ENCODE data around the gene SNX13. TPM values are rescaled to one million over a fixed set of nuclear protein-coding genes. Genes with fewer than 3 reads are reported as not detected.

Gene SNX13
- polyA plus RNA-seq, 2 of the 4 experiments (the other 2 are of a cell fraction), result 13.1 to 31.6 TPM

DNA sequence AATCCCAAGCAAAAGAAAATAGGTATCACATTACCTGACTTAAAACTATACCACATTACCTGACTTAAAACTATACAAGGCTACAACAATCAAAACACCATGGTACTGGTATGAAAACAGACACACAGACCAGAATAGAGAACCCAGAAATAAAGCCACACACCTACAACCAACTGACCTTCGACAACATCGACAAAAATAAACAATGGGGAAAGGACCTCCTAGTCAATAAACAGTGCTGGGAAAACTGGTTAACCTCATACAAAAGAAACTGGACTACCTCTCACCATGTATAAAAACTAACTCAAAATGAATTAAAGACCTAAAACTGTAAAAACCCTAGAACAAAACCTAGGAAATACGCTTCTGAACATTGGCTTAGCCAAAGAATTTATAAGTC, 22.5 kb downstream of the SNX13 start:
- peaks cover 5% of the 10 kb centered on the region; the same call in 1 of the 3 replicates for H3K9me3 ChIP-seq
- WGBS (ENCODE audit: missing lambda C conversion rate), result 89% methylated on average over 3 of the region's 3 CpGs
- no peak overlapping the region for H3K4me2 ChIP-seq
- no peak for DNase-seq (ENCODE audit: low read depth in 1 of 2, low spot score in 1 of 2)
- ChIA-PET CTCF (no interaction called here), POLR2A (no interaction called here)
- no peak for ATAC-seq
- TF ChIP-seq, protein P1, sequence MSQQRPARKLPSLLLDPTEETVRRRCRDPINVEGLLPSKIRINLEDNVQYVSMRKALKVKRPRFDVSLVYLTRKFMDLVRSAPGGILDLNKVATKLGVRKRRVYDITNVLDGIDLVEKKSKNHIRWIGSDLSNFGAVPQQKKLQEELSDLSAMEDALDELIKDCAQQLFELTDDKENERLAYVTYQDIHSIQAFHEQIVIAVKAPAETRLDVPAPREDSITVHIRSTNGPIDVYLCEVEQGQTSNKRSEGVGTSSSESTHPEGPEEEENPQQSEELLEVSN (IDR thresholded peaks at IDR 0.05; ENCODE audit: borderline replicate concordance, low read depth), result no peak
- TF ChIP-seq CBX2 (IDR thresholded peaks at IDR 0.05; ENCODE audit: borderline replicate concordance, low read depth) (no peak), NFE2L2 (conservative IDR thresholded peaks at IDR 0.05; ENCODE audit: low read length) (no peak), BHLHE40 (IDR thresholded peaks at IDR 0.05; ENCODE audit: low read depth, low read length) (no peak), PHF8 (IDR thresholded peaks at IDR 0.05; ENCODE audit: borderline replicate concordance, low read depth) (no peak), HEYL (CRISPR knock-in tag; IDR thresholded peaks at IDR 0.05) (no peak), HOXB5 (CRISPR knock-in tag; IDR thresholded peaks at IDR 0.05) (no peak), HOXA7 (CRISPR knock-in tag; IDR thresholded peaks at IDR 0.05) (no peak), FOSL2 (IDR thresholded peaks at IDR 0.05) (no peak), FOSL2 (CRISPR knock-in tag; IDR thresholded peaks at IDR 0.05) (no peak), KDM5A (IDR thresholded peaks at IDR 0.05) (no peak)
- H3K27ac ChIP-seq, result no peak overlapping the region
- no peak overlapping the region for H3K4me3 ChIP-seq
- H3K4me1 ChIP-seq, result no peaks in the 10 kb centered on the region
- no peak for FAIRE-seq

DNA sequence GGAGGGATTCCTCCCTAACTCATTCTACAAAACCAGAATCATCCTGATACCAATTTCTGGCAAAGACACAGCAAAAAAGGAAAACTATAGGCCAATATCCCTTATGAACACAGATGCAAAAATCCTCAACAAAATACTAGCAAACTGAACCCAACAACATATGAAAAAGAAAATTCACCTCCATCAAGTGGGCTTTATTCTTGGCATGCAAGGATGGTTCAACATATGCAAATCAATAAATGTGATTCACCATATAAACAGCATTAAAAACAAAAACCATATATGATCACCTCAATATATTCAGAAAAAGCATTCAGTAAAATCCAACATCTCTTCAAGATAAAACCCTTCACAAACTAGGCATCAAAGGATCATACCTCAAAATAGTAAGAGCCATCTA, 23.5 kb downstream of the SNX13 start:
- no peaks in the 10 kb centered on the region for H3K4me1 ChIP-seq
- ChIA-PET POLR2A (no interaction called here), CTCF (no interaction called here)
- H3K27ac ChIP-seq, result no peak overlapping the region
- H3K4me2 ChIP-seq, result no peak overlapping the region
- H3K4me3 ChIP-seq, result no peak overlapping the region
- DNase-seq (ENCODE audit: low read depth in 1 of 2, low spot score in 1 of 2), result no peak
- no peak for ATAC-seq
- no peak for TF ChIP-seq FOSB (CRISPR knock-in tag; IDR thresholded peaks at IDR 0.05)
- TF ChIP-seq RARB (CRISPR knock-in tag; IDR thresholded peaks at IDR 0.05), result no peak
- TF ChIP-seq CEBPB (IDR thresholded peaks at IDR 0.05), result no peak
- TF ChIP-seq, protein P2, sequence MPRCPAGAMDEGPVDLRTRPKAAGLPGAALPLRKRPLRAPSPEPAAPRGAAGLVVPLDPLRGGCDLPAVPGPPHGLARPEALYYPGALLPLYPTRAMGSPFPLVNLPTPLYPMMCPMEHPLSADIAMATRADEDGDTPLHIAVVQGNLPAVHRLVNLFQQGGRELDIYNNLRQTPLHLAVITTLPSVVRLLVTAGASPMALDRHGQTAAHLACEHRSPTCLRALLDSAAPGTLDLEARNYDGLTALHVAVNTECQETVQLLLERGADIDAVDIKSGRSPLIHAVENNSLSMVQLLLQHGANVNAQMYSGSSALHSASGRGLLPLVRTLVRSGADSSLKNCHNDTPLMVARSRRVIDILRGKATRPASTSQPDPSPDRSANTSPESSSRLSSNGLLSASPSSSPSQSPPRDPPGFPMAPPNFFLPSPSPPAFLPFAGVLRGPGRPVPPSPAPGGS (IDR thresholded peaks at IDR 0.05), result no peak
- no peak for TF ChIP-seq MAZ (IDR thresholded peaks at IDR 0.05; ENCODE audit: borderline replicate concordance, low read depth, low read length)
- no peak for TF ChIP-seq SREBF2 (IDR thresholded peaks at IDR 0.05)
- no peak for TF ChIP-seq PHF8 (IDR thresholded peaks at IDR 0.05; ENCODE audit: borderline replicate concordance, low read depth)
- no peak for TF ChIP-seq POLR2AphosphoS2 (conservative IDR thresholded peaks at IDR 0.05; ENCODE audit: low read length)
- TF ChIP-seq GATA3 (IDR thresholded peaks at IDR 0.05; ENCODE audit: borderline replicate concordance), result no peak
- TF ChIP-seq TP53 (CRISPR knock-in tag; IDR thresholded peaks at IDR 0.05), result no peak
- no peak for TF ChIP-seq POLR2A (IDR thresholded peaks at IDR 0.05; ENCODE audit: low read length)
- TF ChIP-seq, protein P3, sequence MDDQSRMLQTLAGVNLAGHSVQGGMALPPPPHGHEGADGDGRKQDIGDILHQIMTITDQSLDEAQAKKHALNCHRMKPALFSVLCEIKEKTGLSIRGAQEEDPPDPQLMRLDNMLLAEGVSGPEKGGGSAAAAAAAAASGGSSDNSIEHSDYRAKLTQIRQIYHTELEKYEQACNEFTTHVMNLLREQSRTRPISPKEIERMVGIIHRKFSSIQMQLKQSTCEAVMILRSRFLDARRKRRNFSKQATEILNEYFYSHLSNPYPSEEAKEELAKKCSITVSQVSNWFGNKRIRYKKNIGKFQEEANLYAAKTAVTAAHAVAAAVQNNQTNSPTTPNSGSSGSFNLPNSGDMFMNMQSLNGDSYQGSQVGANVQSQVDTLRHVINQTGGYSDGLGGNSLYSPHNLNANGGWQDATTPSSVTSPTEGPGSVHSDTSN (IDR thresholded peaks at IDR 0.05), result no peak
- no peak for TF ChIP-seq SMC3 (IDR thresholded peaks at IDR 0.05)
- TF ChIP-seq BHLHE40 (IDR thresholded peaks at IDR 0.05; ENCODE audit: low read depth, low read length), result no peak
- no peak for TF ChIP-seq RAD21 (conservative IDR thresholded peaks at IDR 0.05 in 1 of 2, IDR thresholded peaks at IDR 0.05 in 1 of 2)
- no peak for TF ChIP-seq HEYL (CRISPR knock-in tag; IDR thresholded peaks at IDR 0.05)
- TF ChIP-seq NPAS2 (CRISPR knock-in tag; IDR thresholded peaks at IDR 0.05; ENCODE audit: borderline replicate concordance), result no peak
- TF ChIP-seq KDM1A (IDR thresholded peaks at IDR 0.05; ENCODE audit: low read depth), result no peak
- TF ChIP-seq, protein P4, sequence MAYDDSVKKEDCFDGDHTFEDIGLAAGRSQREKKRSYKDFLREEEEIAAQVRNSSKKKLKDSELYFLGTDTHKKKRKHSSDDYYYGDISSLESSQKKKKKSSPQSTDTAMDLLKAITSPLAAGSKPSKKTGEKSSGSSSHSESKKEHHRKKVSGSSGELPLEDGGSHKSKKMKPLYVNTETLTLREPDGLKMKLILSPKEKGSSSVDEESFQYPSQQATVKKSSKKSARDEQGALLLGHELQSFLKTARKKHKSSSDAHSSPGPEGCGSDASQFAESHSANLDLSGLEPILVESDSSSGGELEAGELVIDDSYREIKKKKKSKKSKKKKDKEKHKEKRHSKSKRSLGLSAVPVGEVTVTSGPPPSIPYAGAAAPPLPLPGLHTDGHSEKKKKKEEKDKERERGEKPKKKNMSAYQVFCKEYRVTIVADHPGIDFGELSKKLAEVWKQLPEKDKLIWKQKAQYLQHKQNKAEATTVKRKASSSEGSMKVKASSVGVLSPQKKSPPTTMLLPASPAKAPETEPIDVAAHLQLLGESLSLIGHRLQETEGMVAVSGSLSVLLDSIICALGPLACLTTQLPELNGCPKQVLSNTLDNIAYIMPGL (CRISPR knock-in tag; IDR thresholded peaks at IDR 0.05; ENCODE audit: borderline replicate concordance), result no peak
- no peak for FAIRE-seq
- H3K9me3 ChIP-seq, result peaks cover 5% of the 10 kb centered on the region; the same call in 1 of the 3 replicates

Measured in A549 (cell line).